Measurements from ENCODE around the gene SLC6A11. TPM values are rescaled to one million over a fixed set of nuclear protein-coding genes. Genes with fewer than 3 reads are reported as not detected.

Gene SLC6A11
- total and polyA plus RNA-seq, 4 donors: 0.02 to 0.09 TPM; not detected in 2

DNA sequence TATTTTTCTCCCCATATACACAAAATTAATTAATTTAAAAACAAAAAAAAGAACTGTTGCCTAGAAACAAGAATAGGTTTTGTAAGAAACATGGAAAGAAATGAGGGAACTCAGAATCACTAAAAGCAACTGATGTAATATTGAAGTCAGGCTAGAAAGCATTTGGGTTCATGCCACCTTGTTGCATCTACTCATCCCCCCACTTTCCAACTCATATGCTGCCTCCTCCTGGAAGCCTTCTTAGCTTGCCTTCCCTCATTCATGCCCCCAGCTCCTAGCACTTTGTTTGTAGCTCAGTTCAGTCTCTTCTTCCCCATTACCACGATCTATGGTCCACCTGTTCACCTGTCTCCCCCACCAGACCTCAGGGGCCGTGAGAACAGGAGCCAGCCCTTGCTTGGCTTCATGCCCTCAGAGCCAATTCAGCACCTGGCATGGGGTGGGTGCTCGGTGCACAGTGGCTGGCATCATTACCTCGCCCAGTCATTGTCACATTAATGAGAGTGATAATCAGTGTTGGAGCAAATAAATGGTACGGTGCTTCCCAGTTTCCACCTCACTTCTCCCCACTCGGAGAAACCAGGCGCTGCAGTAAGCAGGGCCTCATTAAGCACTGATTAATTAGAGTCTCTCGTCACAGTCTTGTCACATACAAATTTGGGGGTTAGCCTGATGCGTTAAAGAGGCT is 114.1 kb downstream of the SLC6A11 start:
- Histone ChIP-seq H3K27ac (ENCODE audit: low read depth in 1 of 2, low read length in 1 of 2) (no peak overlapping the region), H3K9ac (ENCODE audit: insufficient read depth in 1 of 2, low read length in 2 of 2) (no peak overlapping the region), H3K9me3 (ENCODE audit: control insufficient read depth in 4 of 4, insufficient read depth in 3 of 4, low read length in 3 of 4) (no peaks in the 10 kb centered on the region), H3K4me3 (no peak overlapping the region), H3K36me3 (ENCODE audit: control insufficient read depth in 4 of 4, insufficient read depth in 4 of 4, low read length in 4 of 4) (no peaks in the 10 kb centered on the region), H3K4me1 (ENCODE audit: control insufficient read depth in 5 of 5, insufficient read depth in 5 of 5, low read length in 5 of 5) (peaks cover 0 to 23% (median 0%) of the 10 kb centered on the region in 5 donors), H3K27me3 (ENCODE audit: control insufficient read depth in 3 of 3, insufficient read depth in 3 of 3, low read length in 2 of 3) (peaks cover 0 to 2% (median 0%) of the 10 kb centered on the region in 3 donors)
- DNase-seq (peak in 1 of 3 donors; percentile 6), ATAC-seq (ENCODE audit: insufficient read depth, low FRiP score) (no peak)
- WGBS, 2 donors: 84 to 89% methylated on average over 9 of the region's 9 CpGs
- TF ChIP-seq, protein P1, sequence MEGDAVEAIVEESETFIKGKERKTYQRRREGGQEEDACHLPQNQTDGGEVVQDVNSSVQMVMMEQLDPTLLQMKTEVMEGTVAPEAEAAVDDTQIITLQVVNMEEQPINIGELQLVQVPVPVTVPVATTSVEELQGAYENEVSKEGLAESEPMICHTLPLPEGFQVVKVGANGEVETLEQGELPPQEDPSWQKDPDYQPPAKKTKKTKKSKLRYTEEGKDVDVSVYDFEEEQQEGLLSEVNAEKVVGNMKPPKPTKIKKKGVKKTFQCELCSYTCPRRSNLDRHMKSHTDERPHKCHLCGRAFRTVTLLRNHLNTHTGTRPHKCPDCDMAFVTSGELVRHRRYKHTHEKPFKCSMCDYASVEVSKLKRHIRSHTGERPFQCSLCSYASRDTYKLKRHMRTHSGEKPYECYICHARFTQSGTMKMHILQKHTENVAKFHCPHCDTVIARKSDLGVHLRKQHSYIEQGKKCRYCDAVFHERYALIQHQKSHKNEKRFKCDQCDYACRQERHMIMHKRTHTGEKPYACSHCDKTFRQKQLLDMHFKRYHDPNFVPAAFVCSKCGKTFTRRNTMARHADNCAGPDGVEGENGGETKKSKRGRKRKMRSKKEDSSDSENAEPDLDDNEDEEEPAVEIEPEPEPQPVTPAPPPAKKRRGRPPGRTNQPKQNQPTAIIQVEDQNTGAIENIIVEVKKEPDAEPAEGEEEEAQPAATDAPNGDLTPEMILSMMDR (IDR thresholded peaks at IDR 0.05; ENCODE audit: control extremely low read depth, extremely low read depth): no peak

DNA sequence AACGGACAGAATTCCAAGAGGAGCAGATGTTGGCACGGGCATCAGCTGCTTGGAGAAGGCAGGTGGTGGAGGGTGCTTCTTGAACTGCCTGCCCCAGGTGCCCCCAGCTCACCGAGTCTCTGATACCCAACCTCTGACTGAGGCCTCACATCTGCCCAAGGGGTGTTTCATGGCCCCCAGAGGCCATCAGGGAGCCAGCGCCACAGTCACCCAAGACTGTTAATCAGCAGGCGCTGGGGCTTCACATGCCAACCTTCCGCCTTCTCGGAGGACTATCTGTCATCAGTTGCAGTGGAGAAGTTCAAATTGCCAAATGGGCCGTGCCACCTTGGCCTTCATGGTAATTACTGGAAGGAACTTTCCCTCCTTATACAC is 114.6 kb downstream of the SLC6A11 start:
- H3K9me3 ChIP-seq (ENCODE audit: control insufficient read depth in 4 of 4, insufficient read depth in 3 of 4, low read length in 3 of 4): no peaks in the 10 kb centered on the region
- ATAC-seq (ENCODE audit: insufficient read depth, low FRiP score): no peak
- H3K4me3 ChIP-seq: no peak overlapping the region
- TF ChIP-seq, protein P1 (IDR thresholded peaks at IDR 0.05; ENCODE audit: control extremely low read depth, extremely low read depth): no peak
- peaks cover 0 to 2% (median under 1%) of the 10 kb centered on the region in 3 donors for H3K27me3 ChIP-seq (ENCODE audit: control insufficient read depth in 3 of 3, insufficient read depth in 3 of 3, low read length in 2 of 3)
- no peak overlapping the region for H3K27ac ChIP-seq (ENCODE audit: low read depth in 1 of 2, low read length in 1 of 2)
- H3K4me1 ChIP-seq (ENCODE audit: control insufficient read depth in 5 of 5, insufficient read depth in 5 of 5, low read length in 5 of 5): peaks cover 0 to 23% (median 0%) of the 10 kb centered on the region in 5 donors
- peak in 1 of 3 donors; percentile 4 for DNase-seq
- WGBS, 2 donors: 86 to 90% methylated on average over 8 of the region's 8 CpGs
- H3K9ac ChIP-seq (ENCODE audit: insufficient read depth in 1 of 2, low read length in 2 of 2): no peak overlapping the region
- H3K36me3 ChIP-seq (ENCODE audit: control insufficient read depth in 4 of 4, insufficient read depth in 4 of 4, low read length in 4 of 4): no peaks in the 10 kb centered on the region

DNA sequence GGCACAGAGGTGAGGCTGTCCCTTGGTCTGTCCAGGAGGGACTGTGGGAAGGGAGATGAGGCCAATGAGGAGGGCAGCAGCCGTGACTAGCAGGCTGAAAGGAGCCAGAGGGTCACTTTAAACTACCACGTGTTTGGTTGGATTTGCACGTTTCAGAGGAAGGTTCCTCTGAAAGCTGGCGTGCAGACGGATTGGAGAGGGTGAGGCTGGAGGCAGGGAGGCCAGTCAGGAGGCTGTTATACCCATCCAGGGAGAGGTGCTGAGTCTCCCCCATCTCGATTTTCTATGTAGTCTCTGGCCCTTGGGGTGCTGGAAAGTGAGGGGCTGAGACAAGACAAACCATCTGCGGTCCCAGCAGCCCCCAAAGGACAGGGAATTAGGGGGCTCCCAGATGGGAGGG is 116.6 kb downstream of the SLC6A11 start:
- DNase-seq: no peak
- WGBS, 2 donors: 76 to 77% methylated on average over 7 of the region's 7 CpGs

More for the DNA sequence above, 116.6 kb downstream of the SLC6A11 start:
- H3K4me1 ChIP-seq (ENCODE audit: control insufficient read depth in 5 of 5, insufficient read depth in 5 of 5, low read length in 5 of 5): peaks cover 0 to 12% (median 0%) of the 10 kb centered on the region in 5 donors
- H3K9ac ChIP-seq (ENCODE audit: insufficient read depth in 1 of 2, low read length in 2 of 2): no peak overlapping the region
- no peak overlapping the region for H3K27ac ChIP-seq (ENCODE audit: low read depth in 1 of 2, low read length in 1 of 2)
- no peak overlapping the region for H3K4me3 ChIP-seq
- TF ChIP-seq, protein P1 (IDR thresholded peaks at IDR 0.05; ENCODE audit: control extremely low read depth, extremely low read depth): no peak
- H3K36me3 ChIP-seq (ENCODE audit: control insufficient read depth in 4 of 4, insufficient read depth in 4 of 4, low read length in 4 of 4): no peaks in the 10 kb centered on the region
- no peak for ATAC-seq (ENCODE audit: insufficient read depth, low FRiP score)
- H3K27me3 ChIP-seq (ENCODE audit: control insufficient read depth in 3 of 3, insufficient read depth in 3 of 3, low read length in 2 of 3): peaks cover 0 to 6% (median 3%) of the 10 kb centered on the region in 3 donors
- H3K9me3 ChIP-seq (ENCODE audit: control insufficient read depth in 4 of 4, insufficient read depth in 3 of 4, low read length in 3 of 4): no peaks in the 10 kb centered on the region

All from lung (tissue), 12 donors.